ENCODE data around the gene NPW. TPM values are rescaled to one million over a fixed set of nuclear protein-coding genes. Genes with fewer than 3 reads are reported as not detected.

NPW gene
- total and polyA plus RNA-seq, 2 of the 8 experiments (the other 6 are each of a cell fraction or from before 2014, with no cell fraction given): 4.0 to 10.3 TPM

- TF ChIP-seq CHD7 (IDR thresholded peaks at IDR 0.05; ENCODE audit: insufficient replicate concordance, low read length): no peak
- no peak for TF ChIP-seq SAP30 (IDR thresholded peaks at IDR 0.05; ENCODE audit: insufficient read depth, insufficient replicate concordance, low read length)
- no peak for TF ChIP-seq ZNF274 (IDR thresholded peaks at IDR 0.05; ENCODE audit: borderline replicate concordance, extremely low read depth, low read length)
- no peak for TF ChIP-seq CEBPB (IDR thresholded peaks at IDR 0.05; ENCODE audit: low read depth, low read length)
- TF ChIP-seq EP300 (IDR thresholded peaks at IDR 0.05; ENCODE audit: borderline replicate concordance in 1 of 2, low read depth in 2 of 2, low read length in 2 of 2): no peak
- no peak for TF ChIP-seq JUND (IDR thresholded peaks at IDR 0.05; ENCODE audit: low read length)
- no peak for TF ChIP-seq TAF1 (IDR thresholded peaks at IDR 0.05; ENCODE audit: low read depth, low read length)
- no peak for TF ChIP-seq TBP (IDR thresholded peaks at IDR 0.05; ENCODE audit: low read depth, low read length)
- TF ChIP-seq POLR2A (IDR thresholded peaks at IDR 0.05; ENCODE audit: control extremely low read depth in 1 of 2, low read depth in 2 of 2, low read length in 2 of 2): no peak
- TF ChIP-seq TAF7 (optimal IDR thresholded peaks at IDR 0.05; ENCODE audit: borderline replicate concordance, low read depth, low read length): no peak
- TF ChIP-seq SP1 (IDR thresholded peaks at IDR 0.05; ENCODE audit: low read depth, low read length): no peak
Measured at GRCh38 chr16:1993731-1994131, 25.9 kb upstream of the NPW start (continued).
